SU-DHL-6 (cell line): ENCODE results near the gene RDH16.

Source experiments
- H2AFZ ChIP-seq: fragments of 200-600 bp; sonication (generic); 2 replicates; pipeline ENCODE4 v1.6.1; 2014; ENCODE audit warnings: low read depth, mild to moderate bottlenecking, moderate library complexity, mixed read lengths, antibody characterized with exemption, low read length; ENCODE audit not compliant: severe bottlenecking
- H3F3A ChIP-seq: fragments of 200-600 bp; shearing (Covaris generic); 2 replicates; pipeline ENCODE4 v1.6.0; 2016; ENCODE audit warnings: antibody characterized with exemption, mild to moderate bottlenecking; ENCODE audit not compliant: insufficient read depth
- H3K27ac ChIP-seq: fragments of 200-600 bp; sonication (generic); 2 replicates; pipeline ENCODE4 v1.5.1; 2016; ENCODE audit warnings: low read depth, mild to moderate bottlenecking, low read length, moderate library complexity, mixed read lengths
- H3K27me3 ChIP-seq: fragments of 200-600 bp; sonication (generic), shearing (Covaris generic); 2 replicates; pipeline ENCODE4 v1.6.0; 2014; ENCODE audit warnings: mild to moderate bottlenecking, low read length
- H3K36me3 ChIP-seq: fragments of 200-600 bp; sonication (generic); 2 replicates; pipeline ENCODE4 v1.6.1; 2014; ENCODE audit warnings: mild to moderate bottlenecking, low read length, mixed read lengths
- H3K4me2 ChIP-seq: fragments of 300-600, 200-600 bp; shearing (Covaris generic), sonication (generic); 2 replicates; pipeline ENCODE4 v1.6.0; 2014; ENCODE audit warnings: low read length, low read depth, mild to moderate bottlenecking; ENCODE audit not compliant: poor library complexity, severe bottlenecking
- H3K4me3 ChIP-seq: fragments of 200-600 bp; sonication (generic); 2 replicates; pipeline ENCODE4 v1.5.1; 2014; ENCODE audit warnings: antibody characterized with exemption, low read length, mild to moderate bottlenecking, mixed read lengths; ENCODE audit not compliant: insufficient read depth, poor library complexity, severe bottlenecking
- H3K79me2 ChIP-seq: fragments of 200-600 bp; sonication (generic); 2 replicates; pipeline ENCODE4 v1.6.1; 2014; ENCODE audit warnings: mild to moderate bottlenecking, low read length, moderate library complexity; ENCODE audit not compliant: insufficient read depth
- H3K9ac ChIP-seq: fragments of 200-600 bp; sonication (generic); 2 replicates; pipeline ENCODE4 v1.7.0; 2014; ENCODE audit warnings: mild to moderate bottlenecking, low read length
- H3K9me2 ChIP-seq: fragments of 200-600 bp; sonication (generic); replicated peaks from 2 replicates; pipeline ENCODE4 v1.6.1; 2014; ENCODE audit warnings: low read length; ENCODE audit not compliant: insufficient read depth
- H3K9me3 ChIP-seq: fragments of 200-600 bp; sonication (generic); 2 replicates; pipeline ENCODE4 v1.6.1; 2014; ENCODE audit warnings: low read length, mixed read lengths; ENCODE audit not compliant: insufficient read depth
- H4K20me1 ChIP-seq: fragments of 200-600 bp; sonication (generic); 2 replicates; pipeline ENCODE4 v1.6.1; 2014; ENCODE audit warnings: low read depth, mild to moderate bottlenecking, antibody characterized with exemption, low read length, moderate library complexity, mixed read lengths
- EZH2phosphoT487 ChIP-seq: fragments of 200-600 bp; sonication (generic), shearing (Covaris generic); conservative IDR thresholded peaks from 2 replicates; pipeline ENCODE4 v1.6.1; 2018; ENCODE audit warnings: mild to moderate bottlenecking, antibody characterized with exemption, low read length, moderate library complexity, mixed read lengths
- TF ChIP-seq, protein P1 (sequence below): fragments of 200-600 bp; sonication (generic); IDR thresholded peaks from one replicate; pipeline ENCODE4 v1.5.1; 2017; ENCODE audit warnings: antibody characterized with exemption, mild to moderate bottlenecking, low read length, moderate library complexity; ENCODE audit not compliant: insufficient read depth, poor library complexity, severe bottlenecking

RDH16 gene

DNA sequence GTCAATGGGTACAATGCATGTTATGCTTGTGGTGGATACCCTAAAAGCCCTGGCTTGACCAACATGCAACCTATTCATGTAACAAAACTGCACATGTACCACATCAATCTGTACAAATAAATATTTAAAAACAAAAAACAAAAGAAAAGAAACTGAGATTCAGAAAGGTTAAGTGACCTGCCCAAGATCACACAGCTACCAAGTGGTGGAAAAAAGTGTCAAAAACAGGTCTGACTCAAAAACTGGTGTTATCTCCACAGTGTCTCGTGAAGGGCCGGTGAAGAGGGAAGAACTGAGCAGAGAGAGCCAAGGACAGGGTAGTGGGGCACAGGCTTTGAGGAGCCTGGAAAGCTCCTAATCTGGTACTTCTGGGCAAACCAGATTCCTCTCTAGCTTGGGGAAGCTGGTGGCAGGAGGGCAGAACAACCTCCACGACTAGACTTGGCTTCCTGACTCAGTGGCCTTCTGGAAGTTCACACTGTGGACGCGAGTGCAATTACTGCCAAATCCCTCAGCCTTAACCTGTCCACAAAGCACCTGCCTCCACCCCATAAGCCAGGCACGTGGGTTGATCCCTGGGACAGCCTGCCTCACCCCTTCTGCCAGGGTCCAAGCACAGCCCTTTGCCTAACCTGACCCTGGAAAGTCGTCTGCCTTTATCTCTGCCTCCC is 33.4 kb upstream of the RDH16 start:
- Histone ChIP-seq H3K4me3 (no peak overlapping the region), H3K27me3 (no peaks in the 10 kb centered on the region), H3K27ac (no peak overlapping the region), H3K4me2 (no peak overlapping the region), H3K36me3 (no peaks in the 10 kb centered on the region), H3K9ac (no peak overlapping the region), H3K79me2 (no peaks in the 10 kb centered on the region), H4K20me1 (no peaks in the 10 kb centered on the region), H3K9me3 (no peaks in the 10 kb centered on the region), H3F3A (no peaks in the 10 kb centered on the region), H3K9me2 (no peaks in the 10 kb centered on the region), H2AFZ (no peak overlapping the region)
- no peak for TF ChIP-seq EZH2phosphoT487
- TF ChIP-seq, protein P1, sequence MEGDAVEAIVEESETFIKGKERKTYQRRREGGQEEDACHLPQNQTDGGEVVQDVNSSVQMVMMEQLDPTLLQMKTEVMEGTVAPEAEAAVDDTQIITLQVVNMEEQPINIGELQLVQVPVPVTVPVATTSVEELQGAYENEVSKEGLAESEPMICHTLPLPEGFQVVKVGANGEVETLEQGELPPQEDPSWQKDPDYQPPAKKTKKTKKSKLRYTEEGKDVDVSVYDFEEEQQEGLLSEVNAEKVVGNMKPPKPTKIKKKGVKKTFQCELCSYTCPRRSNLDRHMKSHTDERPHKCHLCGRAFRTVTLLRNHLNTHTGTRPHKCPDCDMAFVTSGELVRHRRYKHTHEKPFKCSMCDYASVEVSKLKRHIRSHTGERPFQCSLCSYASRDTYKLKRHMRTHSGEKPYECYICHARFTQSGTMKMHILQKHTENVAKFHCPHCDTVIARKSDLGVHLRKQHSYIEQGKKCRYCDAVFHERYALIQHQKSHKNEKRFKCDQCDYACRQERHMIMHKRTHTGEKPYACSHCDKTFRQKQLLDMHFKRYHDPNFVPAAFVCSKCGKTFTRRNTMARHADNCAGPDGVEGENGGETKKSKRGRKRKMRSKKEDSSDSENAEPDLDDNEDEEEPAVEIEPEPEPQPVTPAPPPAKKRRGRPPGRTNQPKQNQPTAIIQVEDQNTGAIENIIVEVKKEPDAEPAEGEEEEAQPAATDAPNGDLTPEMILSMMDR, result no peak

DNA sequence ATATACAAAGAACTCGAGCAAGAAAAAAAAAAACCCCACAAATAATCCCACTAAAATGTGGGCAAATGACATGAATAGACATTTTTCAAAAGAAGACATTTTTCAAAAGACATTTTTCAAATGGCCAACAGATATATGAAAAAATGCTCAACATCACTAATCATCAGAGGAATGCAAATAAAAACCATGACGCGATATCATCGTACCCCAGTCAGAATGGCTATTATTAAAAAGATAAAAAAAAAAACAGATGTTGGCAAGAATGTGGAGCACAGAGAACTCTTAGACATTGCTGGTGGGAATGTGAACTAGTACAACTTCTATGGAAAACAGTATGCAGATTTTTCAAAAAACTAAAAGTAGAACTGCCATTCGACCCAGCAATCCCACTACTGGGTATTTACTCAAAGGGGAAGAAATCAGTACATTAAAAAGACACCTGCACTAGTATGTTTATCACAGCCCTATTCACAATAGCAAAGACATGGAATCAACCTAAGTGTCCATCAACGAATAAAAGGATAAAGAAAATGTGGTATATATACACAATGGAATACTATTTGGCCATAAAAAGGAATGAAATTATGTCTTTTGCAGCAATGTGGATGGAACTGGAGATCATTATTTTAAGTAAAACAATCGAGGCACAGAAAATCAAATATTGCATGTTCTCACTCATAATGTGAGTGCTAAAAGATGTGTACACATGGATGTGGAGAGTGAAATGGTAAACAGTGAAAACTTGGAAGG is 32.6 kb upstream of the RDH16 start:
- no peaks in the 10 kb centered on the region for H3K27me3 ChIP-seq
- no peaks in the 10 kb centered on the region for H3F3A ChIP-seq
- no peak overlapping the region for H3K27ac ChIP-seq
- no peak overlapping the region for H3K9ac ChIP-seq
- no peak overlapping the region for H3K4me2 ChIP-seq
- H3K4me3 ChIP-seq, result no peak overlapping the region
- no peaks in the 10 kb centered on the region for H3K9me2 ChIP-seq
- H4K20me1 ChIP-seq, result no peaks in the 10 kb centered on the region
- no peaks in the 10 kb centered on the region for H3K79me2 ChIP-seq
- no peaks in the 10 kb centered on the region for H3K36me3 ChIP-seq
- no peaks in the 10 kb centered on the region for H3K9me3 ChIP-seq
- no peak for TF ChIP-seq EZH2phosphoT487
- TF ChIP-seq, protein P1, result no peak
- no peak overlapping the region for H2AFZ ChIP-seq

DNA sequence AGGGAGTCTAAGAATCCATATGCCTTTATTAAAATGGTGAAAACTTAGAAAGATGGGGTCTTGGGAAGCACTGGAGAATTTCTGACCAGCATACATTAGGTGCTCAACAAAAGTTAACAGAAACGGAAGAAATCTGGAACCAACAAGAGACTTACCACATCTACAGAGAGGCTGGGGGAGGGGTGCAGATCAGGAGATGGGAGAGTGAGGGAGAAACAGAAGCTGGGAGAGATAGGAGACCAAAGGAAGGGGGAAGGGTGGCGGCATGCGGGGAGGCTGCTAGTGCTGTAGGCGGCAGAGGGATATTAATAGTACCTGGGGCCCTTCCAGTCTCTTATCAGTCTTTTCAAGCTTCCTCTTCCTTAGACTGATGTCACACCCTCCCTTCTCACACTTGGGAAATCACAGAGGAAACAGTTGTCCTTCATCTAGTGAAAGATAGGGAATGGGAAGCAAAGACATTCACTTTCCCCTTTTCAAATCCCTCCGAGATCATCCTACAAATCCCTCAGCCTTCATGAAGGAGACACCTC is 30.9 kb upstream of the RDH16 start:
- Histone ChIP-seq H3K36me3 (no peaks in the 10 kb centered on the region), H3K9ac (no peak overlapping the region), H3F3A (no peaks in the 10 kb centered on the region), H3K9me2 (no peaks in the 10 kb centered on the region), H3K79me2 (no peaks in the 10 kb centered on the region), H4K20me1 (no peaks in the 10 kb centered on the region), H3K27me3 (no peaks in the 10 kb centered on the region), H3K27ac (no peak overlapping the region), H3K4me2 (no peak overlapping the region), H3K4me3 (no peak overlapping the region), H3K9me3 (no peaks in the 10 kb centered on the region), H2AFZ (no peak overlapping the region)
- TF ChIP-seq, protein P1, result no peak
- TF ChIP-seq EZH2phosphoT487, result no peak
